BLaER1 treated with 17β-estradiol and CSF1 and Interleukin-3, amounts not matched to agents 10 nM and 100 nM (cell line): ENCODE measurements around the gene TRIM62.

Experiments used
- H3K27ac ChIP-seq, 11 experiments: shearing (Covaris generic); formaldehyde crosslinking; 2 replicates each; pipeline ENCODE4 v1.8.1; 2022
- H3K27me3 ChIP-seq, 11 experiments: shearing (Covaris generic); formaldehyde crosslinking; 2 replicates each; pipeline ENCODE4 v1.8.1; 2022
- H3K36me3 ChIP-seq, 11 experiments: shearing (Covaris generic); formaldehyde crosslinking; 2 replicates each; pipeline ENCODE4 v1.8.1; 2022
- H3K4me1 ChIP-seq, 10 experiments: shearing (Covaris generic); formaldehyde crosslinking; 2 replicates each; pipeline ENCODE4 v1.8.1; 2022
- H3K4me2 ChIP-seq, 11 experiments: shearing (Covaris generic); formaldehyde crosslinking; 2 replicates each; pipeline ENCODE4 v1.8.1; 2022
- H3K4me3 ChIP-seq, 10 experiments: shearing (Covaris generic); formaldehyde crosslinking; 2 replicates each; pipeline ENCODE4 v1.8.1; 2022
- H3K9ac ChIP-seq, 11 experiments: shearing (Covaris generic); formaldehyde crosslinking; 2 replicates each; pipeline ENCODE4 v1.8.1; 2022
- H3K9me3 ChIP-seq, 11 experiments: shearing (Covaris generic); formaldehyde crosslinking; replicated peaks in 1 of 11; 2 replicates each; pipeline ENCODE4 v1.8.1; 2022
- H4K20me1 ChIP-seq, 11 experiments: shearing (Covaris generic); formaldehyde crosslinking; 2 replicates each; pipeline ENCODE4 v1.8.1; 2022
- Cebpa-rat ChIP-seq, 11 experiments: shearing (Covaris generic); IDR thresholded peaks; 2 replicates each; pipeline ENCODE4 v1.8.1; 2022

The TRIM62 gene

GRCh38 chr1:33149453-33150190, 32.2 kb downstream of the TRIM62 start:
- TF ChIP-seq Cebpa-rat (IDR thresholded peaks at IDR 0.05) = peak in 2 of 11 experiments; percentile 15 to 56; a peak in 2 of 22 replicates
- H3K4me1 ChIP-seq = peaks cover 37 to 59% (median 51%) of the 10 kb centered on the region in 10 experiments
- H3K27me3 ChIP-seq = no peaks in the 10 kb centered on the region
- no peaks in the 10 kb centered on the region for H3K9me3 ChIP-seq
- H4K20me1 ChIP-seq = peaks cover 0 to 6% (median 0%) of the 10 kb centered on the region in 11 experiments; a peak in 2 of 22 replicates
- no peak overlapping the region for H3K9ac ChIP-seq
- H3K27ac ChIP-seq = no peak overlapping the region
- peak overlapping the region in 6 of 11 experiments; percentile 76 to 91 (median 82); a peak in 10 of 22 replicates for H3K4me2 ChIP-seq
- H3K4me3 ChIP-seq = no peak overlapping the region
- H3K36me3 ChIP-seq = peaks cover 15 to 36% (median 23%) of the 10 kb centered on the region in 11 experiments; a peak in 20 of 22 replicates

DNA sequence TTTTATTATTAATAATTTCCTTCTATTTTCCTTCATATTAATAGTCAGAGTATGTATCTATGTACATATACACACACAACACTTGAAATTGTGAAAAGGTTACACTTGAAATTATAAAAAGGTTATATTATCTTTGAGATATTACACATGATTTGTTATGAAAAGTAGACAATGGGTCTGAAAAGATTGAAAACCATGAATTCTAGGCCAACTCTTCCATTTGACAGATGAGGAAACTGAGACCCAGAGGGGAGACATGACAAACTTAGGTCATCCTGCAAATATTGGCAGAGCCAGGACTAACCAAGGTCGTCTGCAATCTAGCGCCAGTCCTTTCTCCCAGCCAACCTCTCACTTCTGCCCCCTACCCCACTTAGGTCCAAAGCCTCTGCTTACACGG, 33.2 kb downstream of the TRIM62 start:
- no peak overlapping the region for H3K4me2 ChIP-seq
- peaks cover 0 to 6% (median 0%) of the 10 kb centered on the region in 11 experiments; a peak in 2 of 22 replicates for H4K20me1 ChIP-seq
- peaks cover 37 to 49% (median 43%) of the 10 kb centered on the region in 10 experiments for H3K4me1 ChIP-seq
- H3K27ac ChIP-seq = no peak overlapping the region
- H3K9ac ChIP-seq = no peak overlapping the region
- TF ChIP-seq Cebpa-rat (IDR thresholded peaks at IDR 0.05) = no peak
- no peak overlapping the region for H3K4me3 ChIP-seq
- H3K27me3 ChIP-seq = no peaks in the 10 kb centered on the region
- H3K36me3 ChIP-seq = peaks cover 15 to 42% (median 23%) of the 10 kb centered on the region in 11 experiments; a peak in 20 of 22 replicates
- no peaks in the 10 kb centered on the region for H3K9me3 ChIP-seq

GRCh38 chr1:33147997-33148314, 33.9 kb downstream of the TRIM62 start:
- H3K4me2 ChIP-seq = no peak overlapping the region
- H3K36me3 ChIP-seq = peaks cover 15 to 42% (median 25%) of the 10 kb centered on the region in 11 experiments; a peak in 20 of 22 replicates
- H3K4me1 ChIP-seq = peaks cover 30 to 42% (median 36%) of the 10 kb centered on the region in 10 experiments
- H3K27me3 ChIP-seq = no peaks in the 10 kb centered on the region
- no peaks in the 10 kb centered on the region for H3K9me3 ChIP-seq
- peaks cover 0 to 6% (median 0%) of the 10 kb centered on the region in 11 experiments; a peak in 2 of 22 replicates for H4K20me1 ChIP-seq
- no peak overlapping the region for H3K27ac ChIP-seq
- H3K9ac ChIP-seq = no peak overlapping the region
- TF ChIP-seq Cebpa-rat (IDR thresholded peaks at IDR 0.05) = no peak
- H3K4me3 ChIP-seq = no peak overlapping the region

DNA sequence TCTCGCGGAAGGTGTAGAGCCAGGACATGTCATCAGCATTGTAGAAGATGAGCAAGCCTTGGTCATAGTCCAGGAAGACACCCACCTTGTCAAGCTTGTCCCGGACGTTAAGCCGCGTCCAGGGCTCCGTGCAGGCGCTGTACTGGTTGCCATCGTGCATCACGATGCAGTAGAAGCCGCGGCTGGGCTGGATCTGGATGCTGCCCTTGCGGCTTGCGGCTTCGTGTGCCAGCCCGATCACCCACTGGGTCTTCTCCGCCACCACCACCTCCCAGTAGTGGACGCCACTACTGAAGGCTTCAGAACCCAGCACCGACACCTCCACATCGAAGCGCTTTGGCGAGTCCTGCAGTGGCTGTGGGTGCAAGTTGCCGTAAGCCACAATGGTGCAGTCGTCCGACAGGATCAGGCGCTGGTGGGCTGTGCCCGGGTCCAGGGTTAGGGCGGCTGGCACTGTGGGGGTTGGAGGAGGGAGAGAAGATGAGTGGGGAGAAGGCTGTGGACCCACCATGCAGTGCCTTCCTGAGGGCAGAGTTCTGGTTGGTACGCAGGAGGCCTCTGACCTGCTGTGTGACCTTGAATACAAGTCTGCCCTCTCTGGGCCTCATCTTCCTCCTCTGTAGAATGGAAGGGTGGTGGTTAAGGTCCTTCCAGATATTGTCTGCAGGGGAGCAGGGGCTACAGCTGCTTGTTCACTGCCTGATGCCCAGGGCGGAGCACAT, 34.4 kb downstream of the TRIM62 start:
- Histone ChIP-seq H3K4me3 (no peak overlapping the region), H3K9ac (no peak overlapping the region), H3K27me3 (no peaks in the 10 kb centered on the region), H3K36me3 (peaks cover 15 to 42% (median 25%) of the 10 kb centered on the region in 11 experiments; a peak in 20 of 22 replicates), H3K27ac (no peak overlapping the region), H3K9me3 (no peaks in the 10 kb centered on the region), H3K4me1 (peaks cover 25 to 37% (median 31%) of the 10 kb centered on the region in 10 experiments), H4K20me1 (peaks cover 0 to 6% (median 0%) of the 10 kb centered on the region in 11 experiments; a peak in 2 of 22 replicates), H3K4me2 (no peak overlapping the region)
- TF ChIP-seq Cebpa-rat (IDR thresholded peaks at IDR 0.05) = no peak

DNA sequence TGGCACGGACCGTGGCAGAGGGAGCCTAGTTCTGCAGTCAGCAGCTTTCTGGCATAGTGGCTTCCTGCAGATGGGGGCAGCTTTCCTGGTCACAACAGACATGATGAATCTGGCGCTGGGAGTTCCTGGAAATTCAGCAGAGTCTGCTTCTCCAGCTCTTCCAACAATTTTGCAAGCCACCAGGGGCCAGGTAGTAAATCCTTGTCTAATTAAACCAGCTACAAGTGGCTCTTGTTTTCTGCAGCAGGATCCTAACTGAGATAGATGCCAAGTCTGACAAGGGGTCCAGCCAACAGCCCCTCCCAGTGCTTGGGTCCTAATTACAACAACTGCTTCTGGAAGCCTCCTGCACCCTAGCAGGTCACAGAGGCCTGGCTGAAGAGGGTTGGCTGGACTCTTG, 35.8 kb downstream of the TRIM62 start:
- peaks cover 15 to 29% (median 19%) of the 10 kb centered on the region in 10 experiments for H3K4me1 ChIP-seq

GRCh38 chr1:33143698-33144097, 38.1 kb downstream of the TRIM62 start:
- H3K4me3 ChIP-seq = no peak overlapping the region

More for the DNA sequence above, 35.8 kb downstream of the TRIM62 start:
- no peak overlapping the region for H3K4me3 ChIP-seq
- H3K9me3 ChIP-seq = no peaks in the 10 kb centered on the region
- peaks cover 0 to 7% (median 0%) of the 10 kb centered on the region in 11 experiments; a peak in 3 of 22 replicates for H4K20me1 ChIP-seq
- H3K27me3 ChIP-seq = no peaks in the 10 kb centered on the region
- H3K9ac ChIP-seq = peak overlapping the region in 1 of 11 experiments; percentile 18; a peak in 1 of 22 replicates
- H3K4me2 ChIP-seq = peak overlapping the region in 2 of 11 experiments; percentile 12; a peak in 1 of 22 replicates
- H3K36me3 ChIP-seq = peaks cover 15 to 42% (median 25%) of the 10 kb centered on the region in 11 experiments; a peak in 20 of 22 replicates
- no peak for TF ChIP-seq Cebpa-rat (IDR thresholded peaks at IDR 0.05)
- no peak overlapping the region for H3K27ac ChIP-seq

GRCh38 chr1:33143176-33143575, 38.7 kb downstream of the TRIM62 start:
- no peaks in the 10 kb centered on the region for H3K27me3 ChIP-seq
- H3K4me3 ChIP-seq = no peak overlapping the region
- H3K4me2 ChIP-seq = no peak overlapping the region

More at GRCh38 chr1:33143698-33144097, 38.1 kb downstream of the TRIM62 start:
- H3K4me1 ChIP-seq = peaks cover 9 to 30% (median 18%) of the 10 kb centered on the region in 10 experiments; a peak in 17 of 20 replicates
- TF ChIP-seq Cebpa-rat (IDR thresholded peaks at IDR 0.05) = no peak
- H3K9me3 ChIP-seq = no peaks in the 10 kb centered on the region
- no peak overlapping the region for H3K9ac ChIP-seq
- no peak overlapping the region for H3K27ac ChIP-seq
- no peaks in the 10 kb centered on the region for H3K27me3 ChIP-seq
- H3K4me2 ChIP-seq = no peak overlapping the region
- H4K20me1 ChIP-seq = peaks cover 0 to 16% (median 0%) of the 10 kb centered on the region in 11 experiments; a peak in 3 of 22 replicates
- H3K36me3 ChIP-seq = peaks cover 15 to 42% (median 25%) of the 10 kb centered on the region in 11 experiments; a peak in 20 of 22 replicates

GRCh38 chr1:33142483-33143064, 39.3 kb downstream of the TRIM62 start:
- no peak overlapping the region for H3K27ac ChIP-seq
- H3K36me3 ChIP-seq = peaks cover 14 to 35% (median 23%) of the 10 kb centered on the region in 11 experiments; a peak in 20 of 22 replicates
- no peak overlapping the region for H3K4me3 ChIP-seq
- no peak; a peak in 1 of 22 replicates for TF ChIP-seq Cebpa-rat (IDR thresholded peaks at IDR 0.05)
- no peaks in the 10 kb centered on the region for H3K27me3 ChIP-seq
- H4K20me1 ChIP-seq = peaks cover 0 to 18% (median 0%) of the 10 kb centered on the region in 11 experiments; a peak in 3 of 22 replicates
- no peak overlapping the region for H3K4me2 ChIP-seq
- H3K9me3 ChIP-seq = no peaks in the 10 kb centered on the region
- peaks cover 12 to 35% (median 22%) of the 10 kb centered on the region in 10 experiments; a peak in 19 of 20 replicates for H3K4me1 ChIP-seq
- 0 out of 22 replicates have a peak overlapping the region, but pooled peaks of 1 of the 11 experiments have one; percentile 4 for H3K9ac ChIP-seq

More at GRCh38 chr1:33143176-33143575, 38.7 kb downstream of the TRIM62 start:
- TF ChIP-seq Cebpa-rat (IDR thresholded peaks at IDR 0.05) = no peak
- Histone ChIP-seq H3K27ac (no peak overlapping the region), H3K9ac (no peak overlapping the region), H4K20me1 (peaks cover 0 to 18% (median 0%) of the 10 kb centered on the region in 11 experiments; a peak in 3 of 22 replicates), H3K4me1 (peaks cover 9 to 30% (median 18%) of the 10 kb centered on the region in 10 experiments; a peak in 17 of 20 replicates), H3K9me3 (no peaks in the 10 kb centered on the region), H3K36me3 (peaks cover 15 to 41% (median 25%) of the 10 kb centered on the region in 11 experiments; a peak in 20 of 22 replicates)
